WERI-Rb-1 (cell line): ENCODE measurements around the gene RAB35.

Source experiments
- DNase-seq: peaks from one replicate; pipeline ENCODE4 v3.0.0-alpha.2; 2020
- H3K27ac ChIP-seq: fragments of 250-450 bp; sonication (Bioruptor Pico); 2 replicates; pipeline ENCODE4 v1.5.1; 2020; ENCODE audit warnings: mild to moderate bottlenecking, moderate library complexity
- H3K27me3 ChIP-seq: fragments of 250-450 bp; sonication (Bioruptor Pico); 2 replicates; pipeline ENCODE4 v1.5.1; 2021; ENCODE audit warnings: mild to moderate bottlenecking, low read depth, moderate library complexity; ENCODE audit not compliant: insufficient read depth, severe bottlenecking
- H3K36me3 ChIP-seq: fragments of 250-450 bp; sonication (Bioruptor Pico); 2 replicates; pipeline ENCODE4 v1.5.1; 2020; ENCODE audit warnings: mild to moderate bottlenecking, moderate library complexity
- H3K4me3 ChIP-seq: 2 replicates; pipeline ENCODE4 v1.5.1; 2011; ENCODE audit warnings: low read depth, mild to moderate bottlenecking, control low read depth, low read length
- H3K9me3 ChIP-seq: fragments of 250-450 bp; sonication (Bioruptor Pico); 2 replicates; pipeline ENCODE4 v1.5.1; 2021; ENCODE audit warnings: mild to moderate bottlenecking, moderate library complexity; ENCODE audit not compliant: severe bottlenecking
- CTCF ChIP-seq: IDR thresholded peaks from 2 replicates; pipeline ENCODE4 v1.5.1; 2011; ENCODE audit warnings: low read depth, mild to moderate bottlenecking, control low read depth, inconsistent platforms, low read length

RAB35 gene

GRCh38 chr12:120116441-120116791 lies at the start of gene RAB35:
TSS of gene RAB35 (minus strand) at chr12:120116753. CDS start at chr12:120116650, 103 bp downstream.
- Histone ChIP-seq H3K27ac (peak within 1 kb of the TSS; percentile 88), H3K27me3 (no peaks in the 10 kb centered on the region), H3K9me3 (no peaks in the 10 kb centered on the region), H3K4me3 (peak within 1 kb of the TSS; percentile 57), H3K36me3 (peaks cover 27% of the 10 kb centered on the region)
- TF ChIP-seq CTCF: no peak
- DNase-seq: no peak

GRCh38 chr12:120164293-120164692 lies 47.7 kb upstream of the RAB35 start:
- peaks cover 82% of the 10 kb centered on the region for H3K36me3 ChIP-seq
- no peak for TF ChIP-seq CTCF
- no peaks in the 10 kb centered on the region for H3K27me3 ChIP-seq

GRCh38 chr12:120162763-120163162 lies 46.2 kb upstream of the RAB35 start:
- H3K36me3 ChIP-seq: peaks cover 84% of the 10 kb centered on the region
- no peak for DNase-seq
- H3K27ac ChIP-seq: no peak overlapping the region
- H3K9me3 ChIP-seq: no peaks in the 10 kb centered on the region
- no peak overlapping the region for H3K4me3 ChIP-seq
- TF ChIP-seq CTCF: no peak
- H3K27me3 ChIP-seq: no peaks in the 10 kb centered on the region

More at GRCh38 chr12:120164293-120164692, 47.7 kb upstream of the RAB35 start:
- H3K27ac ChIP-seq: no peak overlapping the region
- H3K9me3 ChIP-seq: no peaks in the 10 kb centered on the region
- H3K4me3 ChIP-seq: no peak overlapping the region
- DNase-seq: no peak

- Histone ChIP-seq H3K4me3 (no peak overlapping the region), H3K9me3 (no peaks in the 10 kb centered on the region), H3K36me3 (peaks cover 87% of the 10 kb centered on the region), H3K27me3 (no peaks in the 10 kb centered on the region), H3K27ac (no peak overlapping the region)
- no peak for TF ChIP-seq CTCF
- no peak for DNase-seq
Measured at GRCh38 chr12:120161852-120162251, 45.3 kb upstream of the RAB35 start.

- DNase-seq: no peak
- H3K9me3 ChIP-seq: no peaks in the 10 kb centered on the region
- no peak for TF ChIP-seq CTCF
- no peaks in the 10 kb centered on the region for H3K27me3 ChIP-seq
- H3K27ac ChIP-seq: no peak overlapping the region
- no peak overlapping the region for H3K4me3 ChIP-seq
- peaks cover 97% of the 10 kb centered on the region for H3K36me3 ChIP-seq
Measured at GRCh38 chr12:120159509-120160237, 43.1 kb upstream of the RAB35 start.

- no peak for DNase-seq
- Histone ChIP-seq H3K4me3 (no peak overlapping the region), H3K27ac (no peak overlapping the region), H3K36me3 (peaks cover 97% of the 10 kb centered on the region), H3K27me3 (no peaks in the 10 kb centered on the region), H3K9me3 (no peaks in the 10 kb centered on the region)
- no peak for TF ChIP-seq CTCF
Measured at GRCh38 chr12:120158351-120158750, 41.8 kb upstream of the RAB35 start.
